Natural killer cell (primary cell): Measurements from ENCODE around the gene ANKH. TPM values are rescaled to one million over a fixed set of nuclear protein-coding genes. Genes with fewer than 3 reads are reported as not detected.

Experiments used
- ATAC-seq, 3 donors: fragments of 150-1000 bp in 2 of 3; fragments of 200-7000 bp in 1 of 3; cut with Tn5 transposase; 1 replicate in 1 of 3; 2 replicates in 2 of 3; pipeline ENCODE4 v1.10.0; 2021; ENCODE audit warnings: mild to moderate bottlenecking in 2 of 3, moderate library complexity in 2 of 3
- DNase-seq, 2 donors: peaks; one replicate each; pipeline versions ENCODE4 v3.0.0 to v3.0.0-alpha.2; 2013 to 2021; ENCODE audit warnings: mixed read lengths in 1 of 2
- H3K27ac ChIP-seq: one replicate; pipeline ENCODE4 v1.5.1; 2013; ENCODE audit warnings: mild to moderate bottlenecking, low read length
- H3K27me3 ChIP-seq: one replicate; pipeline ENCODE4 v1.6.1; 2013; ENCODE audit warnings: low read length; ENCODE audit not compliant: control insufficient read depth, insufficient read depth
- H3K36me3 ChIP-seq: one replicate; pipeline ENCODE4 v1.6.1; 2013; ENCODE audit warnings: low read length; ENCODE audit not compliant: control insufficient read depth, insufficient read depth
- H3K4me1 ChIP-seq: one replicate; pipeline ENCODE4 v1.6.1; 2013; ENCODE audit warnings: low read length; ENCODE audit not compliant: control insufficient read depth, insufficient read depth
- H3K4me3 ChIP-seq: one replicate; pipeline ENCODE4 v1.5.1; 2013; ENCODE audit warnings: low read length
- H3K9me3 ChIP-seq: one replicate; pipeline ENCODE4 v1.6.1; 2013; ENCODE audit warnings: low read length; ENCODE audit not compliant: control insufficient read depth, insufficient read depth
- H3K27ac Mint-ChIP-seq, 2 donors: one replicate each; pipeline ENCODE4 v1.8.0; 2022; ENCODE audit warnings: mild to moderate bottlenecking in 2 of 2, mixed read lengths in 2 of 2, moderate library complexity in 1 of 2
- H3K27me3 Mint-ChIP-seq, 2 donors: one replicate each; pipeline ENCODE4 v1.8.0; 2022; ENCODE audit warnings: low read depth in 2 of 2, mixed read lengths in 2 of 2
- H3K36me3 Mint-ChIP-seq: one replicate; pipeline ENCODE4 v1.8.0; 2022; ENCODE audit warnings: mixed read lengths
- H3K4me1 Mint-ChIP-seq, 2 donors: one replicate each; pipeline ENCODE4 v1.8.0; 2022; ENCODE audit warnings: mixed read lengths in 2 of 2
- H3K4me3 Mint-ChIP-seq: one replicate; pipeline ENCODE4 v1.8.0; 2022; ENCODE audit warnings: mild to moderate bottlenecking, moderate library complexity, mixed read lengths
- H3K9me3 Mint-ChIP-seq, 2 donors: one replicate each; pipeline ENCODE4 v1.8.0; 2022; ENCODE audit warnings: mixed read lengths in 2 of 2
- CTCF ChIP-seq: fragments of 200-600 bp; IDR thresholded peaks from one replicate; pipeline ENCODE4 v1.8.0; 2022; ENCODE audit warnings: antibody characterized with exemption
- WGBS: methylation state at CpG from one replicate; pipeline ENCODE4 v1.1.7; 2013; ENCODE audit warnings: missing lambda C conversion rate; ENCODE audit not compliant: insufficient coverage; 5-methylcytosine and 5-hydroxymethylcytosine counted together
- intact Hi-C: fragments of 100-400 bp; cut with micrococcal nuclease; formaldehyde crosslinking; loops from one replicate; pipeline ENCODE4 v1.14.2; 2022
- total RNA-seq, 4 donors: library from RNA; stranded (reverse); fragments of 120-200 nt in 1 of 4; gene quantifications; one replicate each; pipeline versions ENCODE4 v1.2.3 to v1.2.4, GENCODE V29; 2013 to 2022

ANKH gene
- total RNA-seq, 3 donors from 2014 or later (not counting 1 experiment from before 2014, with no cell fraction given), result 52.9 to 78.0 (median 63.8) TPM

GRCh38 chr5:14768508-14769365 is 102.8 kb downstream of the ANKH start:
- H3K4me1 ChIP-seq, result no peaks in the 10 kb centered on the region
- ATAC-seq (no peak), DNase-seq (no peak)
- H3K27ac Mint-ChIP-seq, result peak overlapping the region in 1 of 2 donors; percentile 74
- no peaks in the 10 kb centered on the region for H3K27me3 Mint-ChIP-seq
- no peaks in the 10 kb centered on the region for H3K36me3 Mint-ChIP-seq
- no peaks in the 10 kb centered on the region for H3K9me3 Mint-ChIP-seq
- H3K27me3 ChIP-seq, result no peaks in the 10 kb centered on the region
- no peaks in the 10 kb centered on the region for H3K9me3 ChIP-seq
- no peak for TF ChIP-seq CTCF
- no peak overlapping the region for H3K4me3 Mint-ChIP-seq
- no peaks in the 10 kb centered on the region for H3K36me3 ChIP-seq
- no peak overlapping the region for H3K27ac ChIP-seq
- intact Hi-C loops, result no loop called here
- H3K4me3 ChIP-seq, result no peak overlapping the region
- H3K4me1 Mint-ChIP-seq, result peaks cover 17 to 21% of the 10 kb centered on the region in 2 donors
- WGBS, result 99% methylated on average over 15 of the region's 17 CpGs

- DNase-seq (no peak), ATAC-seq (peak; percentile 50 to 73 (median 67))
- TF ChIP-seq CTCF, result no peak
- H3K27me3 Mint-ChIP-seq, result no peaks in the 10 kb centered on the region
- H3K27ac Mint-ChIP-seq, result peak overlapping the region in 1 of 2 donors; percentile 74
- peak overlapping the region; percentile 2 for H3K27ac ChIP-seq
- no peaks in the 10 kb centered on the region for H3K9me3 ChIP-seq
- H3K4me3 ChIP-seq, result no peak overlapping the region
- no peak overlapping the region for H3K4me3 Mint-ChIP-seq
- 36% methylated on average over 8 of the region's 8 CpGs for WGBS
- H3K36me3 Mint-ChIP-seq, result no peaks in the 10 kb centered on the region
- H3K4me1 ChIP-seq, result no peaks in the 10 kb centered on the region
- no peaks in the 10 kb centered on the region for H3K27me3 ChIP-seq
- no peaks in the 10 kb centered on the region for H3K9me3 Mint-ChIP-seq
- intact Hi-C loops, result no loop called here
- H3K4me1 Mint-ChIP-seq, result peaks cover 17 to 21% of the 10 kb centered on the region in 2 donors
- no peaks in the 10 kb centered on the region for H3K36me3 ChIP-seq
Observed at GRCh38 chr5:14767735-14768507, 103.7 kb downstream of the ANKH start.

GRCh38 chr5:14767053-14767452 is 104.5 kb downstream of the ANKH start:
- no peak for TF ChIP-seq CTCF
- Mint-ChIP-seq H3K36me3 (no peaks in the 10 kb centered on the region), H3K4me1 (peaks cover 17% of the 10 kb centered on the region in 2 donors), H3K4me3 (no peak overlapping the region), H3K27ac (peak overlapping the region in 1 of 2 donors; percentile 65), H3K9me3 (no peaks in the 10 kb centered on the region), H3K27me3 (no peaks in the 10 kb centered on the region)
- Histone ChIP-seq H3K4me1 (no peaks in the 10 kb centered on the region), H3K27ac (no peak overlapping the region), H3K36me3 (no peaks in the 10 kb centered on the region), H3K9me3 (no peaks in the 10 kb centered on the region), H3K27me3 (no peaks in the 10 kb centered on the region), H3K4me3 (no peak overlapping the region)
- WGBS, result 94% methylated on average over 4 of the region's 5 CpGs
- intact Hi-C loops, result no loop called here
- DNase-seq, result no peak
- ATAC-seq, result no peak
